Measurements from ENCODE around the gene DEPDC5.
"Not testable (repeated sequence)": the region's sequence is repeated elsewhere in the genome, so short reads cannot be mapped to it uniquely, and the experiment has no call there.

The DEPDC5 gene

DNA sequence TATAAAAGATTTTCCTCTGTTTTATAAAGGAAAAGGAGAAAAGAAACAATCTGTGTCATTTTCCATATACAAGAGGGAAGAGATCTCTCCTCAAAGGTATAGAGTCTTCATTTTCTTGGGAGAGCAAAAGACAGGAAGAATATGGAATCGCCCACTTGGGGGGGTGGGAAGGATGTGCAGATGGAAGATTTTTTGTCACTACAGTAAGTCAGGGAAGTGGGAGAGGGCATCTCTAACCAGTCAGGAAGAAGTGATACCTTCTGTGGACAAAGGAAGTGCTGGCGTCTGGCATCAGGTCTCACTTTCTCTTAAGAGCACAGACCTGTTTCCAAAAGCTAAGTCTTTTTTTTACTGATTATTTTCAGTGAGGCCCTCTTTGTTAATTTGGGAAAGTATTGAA, 5.3 kb upstream of the DEPDC5 start:
- in situ Hi-C loops (cut with MboI; ENCODE audit: low sequenced_read_pairs): no loop called here

DNA sequence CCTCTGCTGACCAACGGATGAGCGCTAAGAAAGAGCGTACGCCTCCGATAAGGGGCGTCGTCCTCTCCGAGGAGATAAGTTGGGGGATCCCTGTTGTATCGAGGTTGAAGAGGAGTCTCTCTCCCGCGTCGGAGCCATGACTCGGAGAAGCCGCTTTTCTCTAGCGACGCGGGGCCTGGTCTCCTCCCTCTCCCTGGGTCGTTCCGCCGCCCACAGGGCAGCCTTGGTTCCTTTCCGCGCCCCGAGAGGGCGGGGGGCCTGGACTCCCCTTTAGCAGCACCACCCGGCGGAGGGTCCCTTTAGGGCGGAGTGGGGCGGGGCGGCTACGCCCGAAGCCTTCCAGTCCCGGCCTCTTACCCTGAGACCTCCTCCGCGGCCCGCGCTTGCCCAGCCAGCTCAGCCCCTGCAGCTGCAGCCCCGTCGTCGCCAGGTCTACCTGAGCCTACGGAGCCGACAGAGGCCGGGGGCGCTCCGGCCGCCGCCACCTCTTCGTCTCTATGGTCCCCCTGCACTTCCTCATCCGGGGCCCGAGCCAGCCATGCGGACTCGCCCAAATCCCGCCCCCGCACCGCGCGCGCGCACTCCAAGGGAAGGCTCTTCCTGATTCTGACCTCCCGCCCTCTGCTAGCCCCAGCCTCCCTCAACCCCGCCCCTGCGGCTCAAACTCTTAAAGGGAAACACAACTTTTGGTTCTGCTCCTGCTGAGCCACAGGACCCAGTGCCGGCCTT, 4.0 kb upstream of the DEPDC5 start, which contains the start of gene PRR14L:
Gene PRR14L (minus strand): TSS at position 497 of the 729 bp plus-strand sequence. CDS start 11,272 bp downstream, outside the sequence.
- in situ Hi-C loops (cut with MboI; ENCODE audit: low sequenced_read_pairs): no loop called here

DNA sequence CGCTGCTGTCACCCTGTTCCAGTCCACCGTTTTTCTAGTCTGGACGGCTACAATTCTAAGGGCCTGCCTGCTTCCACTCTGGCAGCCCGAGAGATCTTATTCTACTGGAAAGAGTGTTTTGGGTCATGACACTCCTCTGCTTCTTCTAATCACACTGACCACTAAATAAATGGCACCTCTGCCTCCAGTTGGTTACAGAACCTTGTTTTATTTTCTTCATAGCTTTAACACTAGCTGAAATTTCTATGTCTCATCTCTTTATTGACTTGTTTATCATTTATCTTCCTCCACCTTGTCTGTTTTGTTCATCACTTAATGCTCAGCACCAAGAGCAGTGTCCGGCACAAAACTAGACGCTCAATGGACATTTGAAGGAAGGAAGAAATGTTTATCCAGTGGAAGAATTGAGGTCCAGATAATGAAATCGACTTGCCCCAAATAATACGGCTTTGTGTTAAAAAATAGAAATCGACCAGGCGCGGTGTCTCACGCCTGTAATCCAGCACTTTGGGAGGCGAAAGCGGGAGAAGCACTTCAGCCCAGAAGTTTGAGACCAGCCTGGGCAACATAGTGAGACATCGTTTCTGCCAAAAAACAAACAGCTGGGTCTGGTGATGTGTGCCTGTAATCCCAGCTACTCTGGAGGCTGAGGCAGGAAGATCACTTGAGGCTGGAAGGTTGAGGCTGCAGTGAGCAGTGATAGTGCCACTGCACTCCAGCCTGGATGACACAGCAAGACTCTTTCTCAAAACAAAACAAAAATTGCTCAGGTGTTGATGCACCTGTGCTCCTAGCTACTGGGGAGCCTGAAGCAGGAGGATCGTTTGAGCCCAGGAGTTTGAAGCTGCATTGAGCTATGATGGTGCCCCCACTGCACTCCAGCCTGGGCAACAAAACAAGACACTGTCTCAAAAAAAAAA, 3.2 kb upstream of the DEPDC5 start:
- in situ Hi-C loops (cut with MboI; ENCODE audit: low sequenced_read_pairs): no loop called here

DNA sequence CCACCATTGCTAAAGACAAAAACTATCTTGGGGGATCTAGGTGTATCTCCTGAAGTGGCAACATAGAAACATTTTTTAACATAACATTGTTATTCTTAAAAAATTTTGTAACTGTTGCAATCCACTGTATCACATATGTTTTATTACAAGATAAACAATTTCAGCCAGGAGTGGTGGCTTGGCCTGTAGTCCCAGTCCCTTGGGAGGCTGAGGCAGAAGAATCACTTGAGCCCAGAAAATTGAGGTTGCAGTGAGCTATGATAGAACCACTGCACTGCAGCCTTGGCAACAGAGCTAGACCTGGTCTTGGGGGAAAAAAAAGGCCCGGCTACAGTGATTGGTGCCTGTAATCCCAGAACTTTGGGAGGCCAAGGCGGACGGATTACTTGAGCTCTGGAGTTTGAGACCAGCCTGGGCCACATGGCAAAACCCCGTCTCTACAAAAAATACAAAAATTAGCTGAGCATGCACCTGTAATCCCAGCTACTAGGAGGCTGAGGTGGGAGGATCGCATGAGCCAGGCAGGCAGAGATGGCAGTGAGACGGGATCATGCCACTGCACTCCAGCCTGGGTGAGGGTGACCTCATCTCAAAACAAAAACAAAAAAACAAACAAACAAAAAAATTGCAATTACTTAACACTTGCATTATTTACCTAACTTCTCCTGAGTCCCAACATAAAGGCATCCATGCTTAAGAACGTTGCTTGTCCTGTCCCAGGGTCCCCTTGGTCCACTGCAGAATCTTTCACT, 1.5 kb upstream of the DEPDC5 start:
- in situ Hi-C loops (cut with MboI; ENCODE audit: low sequenced_read_pairs): no loop called here

DNA sequence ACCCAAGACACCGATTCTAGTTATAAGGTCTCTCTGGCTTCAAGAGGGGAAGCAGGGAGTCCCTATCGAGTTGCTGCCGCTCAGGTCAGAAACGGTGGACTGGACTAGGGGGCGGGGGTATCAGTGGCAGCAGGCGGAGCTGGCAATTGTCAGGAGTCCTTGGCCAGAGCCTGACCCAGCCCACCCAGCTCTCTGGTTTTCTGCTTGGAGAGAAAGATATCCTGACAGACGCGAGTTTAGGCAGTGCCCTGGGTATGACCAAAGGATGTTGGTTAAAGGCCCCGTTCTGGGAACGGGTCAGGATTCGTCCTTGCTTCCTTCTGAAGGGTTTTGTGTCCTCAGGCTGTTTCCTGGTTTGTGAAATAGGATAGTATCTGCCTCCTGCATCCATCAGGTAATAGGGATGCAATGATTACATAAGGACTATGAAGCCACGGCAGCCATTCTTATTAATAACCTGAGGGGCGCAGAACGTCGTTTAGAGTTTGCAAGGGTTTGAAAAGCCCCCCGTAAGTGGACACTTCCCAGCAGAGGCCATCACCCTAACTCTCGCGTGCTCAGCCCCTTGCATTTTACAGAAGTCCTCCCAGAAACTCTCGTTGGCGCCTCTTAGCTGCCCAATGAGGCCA, 700 bp upstream of the DEPDC5 start:
- in situ Hi-C loops (cut with MboI; ENCODE audit: low sequenced_read_pairs): no loop called here

DNA sequence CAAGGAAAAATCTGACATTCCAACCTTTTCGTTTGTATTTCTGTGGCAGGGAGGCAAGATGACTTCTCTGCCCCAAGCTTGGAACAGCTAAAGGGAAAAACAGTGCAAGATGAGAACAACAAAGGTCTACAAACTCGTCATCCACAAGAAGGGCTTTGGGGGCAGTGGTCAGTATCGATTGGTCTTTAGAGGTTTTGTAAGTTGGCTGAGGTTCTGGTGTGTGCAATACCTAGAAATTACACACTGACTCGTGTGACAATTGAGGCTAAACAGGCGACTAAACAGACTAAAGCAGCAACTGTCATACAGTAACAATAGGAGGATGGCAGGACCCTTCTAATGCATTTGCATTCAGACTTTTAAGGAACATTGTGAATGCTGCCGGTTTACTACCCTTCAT, 994 bp downstream of the DEPDC5 start:
- in situ Hi-C loops (cut with MboI; ENCODE audit: low sequenced_read_pairs): no loop called here

DNA sequence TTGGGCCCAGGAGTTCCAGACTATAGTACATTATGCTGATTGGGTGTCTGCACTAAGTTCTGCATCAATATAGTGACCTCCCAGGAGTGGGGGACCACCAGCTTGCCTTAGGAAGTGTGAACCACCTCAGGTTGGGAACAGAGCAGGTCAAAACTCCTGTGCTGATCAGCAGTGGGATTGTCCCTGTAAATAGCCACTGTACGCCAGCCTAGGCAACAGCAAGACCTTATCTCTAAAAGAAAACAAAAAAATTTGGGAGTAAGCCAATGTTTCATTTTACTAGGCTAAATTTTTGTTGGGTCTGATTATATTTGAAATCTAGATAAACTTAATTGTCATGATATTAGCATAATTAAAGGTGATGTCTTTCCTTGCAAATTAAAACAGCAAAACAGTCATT, 3.4 kb downstream of the DEPDC5 start:
- in situ Hi-C loops (cut with MboI; ENCODE audit: low sequenced_read_pairs): no loop called here

DNA sequence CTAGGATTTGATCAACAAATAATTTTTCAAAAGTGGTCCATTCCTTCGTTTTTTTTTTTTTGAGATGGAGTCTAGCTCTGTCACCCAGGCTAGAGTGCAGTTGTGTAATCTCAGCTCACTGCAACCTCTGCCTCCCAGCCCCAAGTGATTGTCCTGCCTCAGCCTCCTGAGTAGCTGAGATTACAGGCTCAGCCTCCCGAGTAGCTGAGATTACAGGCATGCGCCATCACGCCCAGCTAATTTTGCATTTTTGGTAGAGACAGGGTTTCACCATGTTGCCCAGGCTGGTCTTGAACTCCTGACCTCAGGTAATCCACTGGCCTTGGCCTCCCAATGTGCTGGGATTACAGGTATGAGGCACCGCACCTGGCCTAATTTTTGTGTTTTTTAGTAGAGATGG, 5.0 kb downstream of the DEPDC5 start:
- in situ Hi-C loops (cut with MboI; ENCODE audit: low sequenced_read_pairs): not testable (repeated sequence)

DNA sequence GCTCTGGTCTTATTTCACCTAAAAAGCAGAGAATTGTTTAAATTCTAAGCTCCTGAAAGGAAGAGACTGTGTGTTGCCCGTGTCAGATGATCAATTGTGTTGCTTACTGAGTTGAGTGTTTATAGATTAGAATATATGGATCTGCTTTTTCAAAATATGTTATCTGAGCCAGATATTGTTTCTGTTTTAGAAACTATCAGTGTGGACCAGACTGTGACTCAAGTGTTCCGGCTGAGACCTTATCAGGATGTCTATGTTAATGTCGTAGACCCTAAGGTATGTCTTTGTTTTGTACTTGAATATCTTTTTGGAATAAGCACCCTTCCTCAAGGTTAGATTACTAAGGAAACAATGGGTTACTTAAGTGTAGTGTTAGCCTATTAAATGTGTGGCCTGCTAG, 11.0 kb downstream of the DEPDC5 start:
- in situ Hi-C loops (cut with MboI; ENCODE audit: low sequenced_read_pairs): no loop called here

DNA sequence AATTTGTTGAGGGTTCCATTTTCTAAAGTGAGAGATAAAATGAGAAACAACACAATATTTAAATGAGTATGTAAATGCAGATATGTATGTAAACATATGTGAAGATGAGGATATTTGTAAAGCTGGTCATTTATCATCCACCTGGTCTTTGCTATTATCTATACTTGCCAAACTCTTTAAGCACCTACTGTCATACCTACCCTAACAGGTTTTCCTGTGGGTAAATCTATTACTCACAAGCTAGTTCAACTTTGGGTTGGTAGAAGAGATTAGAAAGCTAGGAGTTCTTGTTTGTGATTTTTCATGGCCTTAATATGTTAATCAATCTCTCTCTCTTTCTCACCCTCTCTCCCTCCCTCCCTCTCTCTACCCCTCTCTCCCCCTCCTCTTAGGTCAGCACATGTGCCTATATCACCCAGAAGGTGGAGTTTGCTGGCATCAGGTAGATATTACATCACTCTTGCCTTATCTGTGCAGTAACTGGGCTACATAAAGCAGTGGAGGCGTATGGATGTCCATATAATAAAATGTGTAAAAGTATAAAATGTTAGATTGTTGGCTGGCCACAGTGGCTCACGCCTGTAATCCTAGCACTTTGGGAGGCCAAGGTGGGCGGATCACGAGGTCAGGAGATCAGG, 14.7 kb downstream of the DEPDC5 start:
- in situ Hi-C loops (cut with MboI; ENCODE audit: low sequenced_read_pairs): no loop called here

DNA sequence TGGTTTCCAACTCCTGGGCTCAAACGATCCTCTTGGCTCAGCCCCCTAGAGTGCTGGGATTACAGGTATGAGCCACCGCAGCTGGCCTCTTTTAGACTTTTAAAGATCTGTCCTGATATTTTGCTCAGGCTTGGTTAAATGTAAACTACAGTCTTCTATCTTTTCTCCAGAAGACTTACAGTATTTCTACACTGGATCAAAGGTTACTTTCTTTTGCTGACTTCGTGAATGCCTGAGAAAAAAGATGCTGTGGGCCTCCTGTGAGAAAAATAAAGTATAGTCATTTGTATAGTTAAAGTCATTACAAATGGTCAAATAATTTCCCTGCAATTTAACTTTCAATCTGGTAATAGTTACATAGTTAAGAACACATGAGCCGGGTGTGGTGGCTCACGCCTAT, 19.6 kb downstream of the DEPDC5 start:
- in situ Hi-C loops (cut with MboI; ENCODE audit: low sequenced_read_pairs): no loop called here

DNA sequence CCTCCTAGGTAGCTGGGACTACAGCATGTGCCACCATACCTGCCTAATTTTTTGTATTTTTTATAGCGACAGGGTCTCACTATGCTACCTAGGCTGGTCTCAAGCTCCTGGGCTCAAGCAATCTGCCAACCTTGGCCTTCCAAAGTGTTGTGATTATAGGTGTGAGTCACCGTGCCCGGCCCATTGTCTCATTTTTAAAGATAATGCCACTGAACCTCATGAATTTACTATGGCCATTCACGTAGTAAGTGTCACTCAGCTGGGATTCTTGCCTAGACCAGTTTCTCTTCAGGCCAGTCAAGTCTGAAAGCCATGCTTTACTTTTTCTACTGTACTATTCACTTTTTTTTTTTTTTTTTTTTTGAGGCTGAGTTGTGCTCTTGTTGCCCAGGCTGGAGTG, 22.4 kb downstream of the DEPDC5 start:
- in situ Hi-C loops (cut with MboI; ENCODE audit: low sequenced_read_pairs): no loop called here

DNA sequence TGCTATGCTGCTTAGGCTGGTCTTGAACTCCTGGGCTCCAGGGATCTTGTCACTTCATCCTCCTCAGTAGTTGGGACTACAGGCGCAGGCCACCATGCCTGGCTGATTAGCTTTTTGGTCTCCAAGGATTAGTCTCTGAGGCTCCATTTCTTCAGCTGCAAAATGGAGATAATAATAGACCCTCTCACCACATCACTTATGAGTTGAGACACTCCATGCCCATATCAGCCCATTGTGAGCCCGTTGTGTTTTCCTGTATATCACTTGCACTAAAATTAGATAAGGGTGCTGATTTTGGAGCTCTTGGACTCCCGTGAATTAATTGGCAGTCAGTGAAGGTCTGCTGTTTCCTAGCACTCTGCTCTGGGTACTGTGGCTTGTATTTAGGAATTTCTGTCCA, 36.0 kb downstream of the DEPDC5 start:
- in situ Hi-C loops (cut with MboI; ENCODE audit: low sequenced_read_pairs): no loop called here

DNA sequence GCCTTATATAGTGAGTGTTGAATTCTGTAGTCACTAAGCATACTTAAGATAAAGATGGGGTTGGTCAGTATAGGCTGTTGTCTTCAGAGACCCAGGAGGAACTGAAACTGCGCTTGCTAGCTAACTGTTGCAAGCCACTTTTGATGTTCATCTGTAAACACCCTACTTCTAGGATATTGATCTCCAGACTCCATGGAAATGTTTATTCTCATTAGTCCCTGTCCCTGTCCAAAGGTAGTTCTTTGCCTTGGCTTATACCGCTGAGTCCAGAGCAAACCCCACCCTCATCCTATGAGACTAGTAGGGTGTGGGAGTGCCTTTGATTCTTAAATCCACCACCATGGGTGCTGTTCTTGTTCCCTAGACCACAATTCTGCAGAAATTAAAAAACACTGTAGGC, 36.4 kb downstream of the DEPDC5 start:
- in situ Hi-C loops (cut with MboI; ENCODE audit: low sequenced_read_pairs): no loop called here

DNA sequence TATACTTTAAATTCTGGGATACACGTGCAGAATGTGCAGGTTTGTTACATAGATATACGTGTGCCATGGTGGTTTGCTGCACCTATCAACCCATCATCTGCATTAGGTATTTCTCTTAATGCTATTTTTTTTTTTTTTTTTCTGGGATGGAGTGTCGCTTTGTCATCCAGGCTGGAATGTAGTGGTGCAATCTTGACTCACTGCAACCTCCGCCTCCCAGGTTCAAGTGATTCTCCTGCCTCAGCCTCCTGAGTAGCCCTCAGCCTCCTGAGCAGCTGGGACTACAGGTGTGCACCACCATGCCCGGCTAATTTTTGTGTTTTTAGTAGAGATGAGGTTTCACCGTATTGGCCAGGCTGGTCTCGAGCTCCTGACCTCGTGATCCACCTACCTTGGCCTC, 45.5 kb downstream of the DEPDC5 start:
- in situ Hi-C loops (cut with MboI; ENCODE audit: low sequenced_read_pairs): not testable (repeated sequence)

DNA sequence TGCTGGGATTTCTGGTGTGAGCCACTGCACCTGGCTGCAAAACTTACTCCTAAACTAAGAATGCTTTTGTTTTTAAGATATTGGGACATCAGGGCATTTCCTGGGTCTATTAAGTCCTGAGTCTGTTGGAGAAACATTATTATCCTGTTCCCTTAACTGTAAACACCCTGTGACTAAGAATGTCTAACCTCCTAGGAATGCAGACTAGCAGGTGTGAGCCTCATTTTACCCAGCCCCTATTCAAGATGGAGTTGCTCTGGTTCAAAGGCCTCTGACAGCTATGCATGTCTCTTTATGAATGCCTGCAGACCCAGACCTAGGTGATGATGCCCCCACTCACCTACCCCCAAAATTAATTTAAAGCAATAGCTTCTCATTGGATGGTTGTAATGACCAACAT, 46.2 kb downstream of the DEPDC5 start:
- in situ Hi-C loops (cut with MboI; ENCODE audit: low sequenced_read_pairs): no loop called here

DNA sequence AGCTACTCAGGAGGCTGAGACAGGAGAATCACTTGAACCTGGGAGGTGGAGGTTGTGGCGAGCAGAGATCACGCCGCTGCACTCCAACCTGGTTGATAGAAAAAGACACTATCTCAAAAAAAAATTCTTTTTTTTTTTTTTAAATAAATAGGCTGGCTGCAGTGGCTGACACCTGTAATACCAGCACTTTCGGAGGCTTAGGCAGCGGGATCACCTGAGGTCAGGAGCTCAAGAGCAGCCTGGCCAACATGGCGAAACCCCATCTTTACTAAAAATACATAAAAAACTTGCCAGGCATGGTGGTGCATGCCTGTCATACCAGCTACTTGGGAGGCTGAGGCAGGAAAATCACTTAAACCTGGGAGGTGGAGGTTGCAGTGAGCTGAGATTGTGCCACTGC, 47.0 kb downstream of the DEPDC5 start:
- in situ Hi-C loops (cut with MboI; ENCODE audit: low sequenced_read_pairs): not testable (repeated sequence)

DNA sequence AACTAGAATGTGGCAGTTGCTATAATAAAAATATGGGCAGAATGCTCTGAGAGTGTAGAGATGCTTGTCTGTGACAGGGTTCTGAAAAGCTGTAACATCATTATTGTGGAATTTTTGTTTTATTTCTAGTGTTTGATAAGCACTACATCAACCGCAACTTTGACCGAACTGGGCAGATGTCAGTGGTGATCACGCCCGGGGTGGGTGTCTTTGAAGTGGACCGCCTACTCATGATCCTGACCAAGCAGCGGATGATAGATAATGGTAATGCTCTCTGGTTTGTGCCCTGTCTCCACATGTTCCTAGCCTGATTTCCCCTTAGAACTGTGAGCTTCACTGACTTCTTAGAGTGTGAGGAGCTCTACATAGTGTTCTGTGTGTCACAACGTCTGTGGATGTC, 48.8 kb downstream of the DEPDC5 start:
- in situ Hi-C loops (cut with MboI; ENCODE audit: low sequenced_read_pairs): no loop called here

DNA sequence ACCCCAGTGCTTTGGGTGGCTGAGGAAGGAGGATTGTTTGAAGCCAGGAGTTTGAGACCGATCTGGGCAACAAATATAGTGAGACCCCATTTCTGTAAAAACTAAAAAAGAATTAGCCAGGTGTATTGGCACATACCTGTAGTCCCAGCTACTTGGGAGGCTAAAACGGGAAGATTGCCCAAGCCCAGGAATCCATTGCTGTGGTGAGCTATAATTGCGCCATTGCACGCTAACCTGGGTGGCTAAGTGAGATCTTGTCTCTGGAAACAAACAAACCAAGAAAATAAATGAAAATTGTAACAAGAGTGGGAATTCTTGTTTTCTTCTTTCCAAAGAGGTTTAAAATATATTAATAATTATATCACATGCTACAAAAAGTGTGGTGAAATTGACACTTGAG, 52.9 kb downstream of the DEPDC5 start:
- in situ Hi-C loops (cut with MboI; ENCODE audit: low sequenced_read_pairs): no loop called here

DNA sequence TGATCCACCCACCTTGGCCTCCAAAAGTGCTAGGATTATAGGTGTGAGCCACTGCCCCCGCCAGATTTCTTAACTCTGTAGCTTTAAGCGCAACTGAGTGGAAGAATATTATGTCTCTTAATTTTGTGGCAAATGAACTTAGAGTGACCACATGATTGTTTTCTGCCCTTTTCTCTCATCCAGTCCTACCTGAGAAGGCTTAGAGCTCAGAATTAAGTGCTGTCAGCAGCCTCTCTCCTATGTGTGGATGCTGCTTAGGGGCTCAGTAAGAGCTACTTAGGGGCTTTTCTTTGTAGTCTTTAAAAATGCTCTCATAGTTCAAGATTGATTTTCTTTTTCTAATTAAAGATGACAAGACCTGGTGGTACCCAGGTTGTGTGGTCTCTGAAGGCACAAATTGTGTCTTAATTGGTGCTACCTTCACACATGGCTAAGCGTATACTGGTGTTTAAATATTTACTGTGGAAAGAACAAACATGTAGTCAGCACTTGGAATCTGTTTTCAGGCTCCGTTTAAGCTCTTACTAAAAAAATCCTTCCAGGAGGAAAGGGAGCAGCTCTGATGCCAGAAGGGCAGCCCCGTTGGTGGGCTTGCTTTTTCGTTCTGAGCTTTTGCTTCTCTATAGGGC, 59.3 kb downstream of the DEPDC5 start:
- in situ Hi-C loops (cut with MboI; ENCODE audit: low sequenced_read_pairs): no loop called here

All from HL-60/S4 treated with retinoic acid at 250 ng/mL for 4 days and 3 days (cell line).